BLaER1 treated with 17β-estradiol and CSF1 and Interleukin-3, amounts not matched to agents 10 nM and 100 nM (cell line): ENCODE measurements around the gene DMWD.

ENCODE experiments used
- H3K27ac ChIP-seq, 11 experiments: shearing (Covaris generic); formaldehyde crosslinking; 2 replicates each; pipeline ENCODE4 v1.8.1; 2022
- H3K27me3 ChIP-seq, 11 experiments: shearing (Covaris generic); formaldehyde crosslinking; 2 replicates each; pipeline ENCODE4 v1.8.1; 2022
- H3K36me3 ChIP-seq, 11 experiments: shearing (Covaris generic); formaldehyde crosslinking; 2 replicates each; pipeline ENCODE4 v1.8.1; 2022
- H3K4me1 ChIP-seq, 10 experiments: shearing (Covaris generic); formaldehyde crosslinking; 2 replicates each; pipeline ENCODE4 v1.8.1; 2022
- H3K4me2 ChIP-seq, 11 experiments: shearing (Covaris generic); formaldehyde crosslinking; 2 replicates each; pipeline ENCODE4 v1.8.1; 2022
- H3K4me3 ChIP-seq, 10 experiments: shearing (Covaris generic); formaldehyde crosslinking; 2 replicates each; pipeline ENCODE4 v1.8.1; 2022
- H3K9ac ChIP-seq, 11 experiments: shearing (Covaris generic); formaldehyde crosslinking; 2 replicates each; pipeline ENCODE4 v1.8.1; 2022
- H3K9me3 ChIP-seq, 11 experiments: shearing (Covaris generic); formaldehyde crosslinking; replicated peaks in 1 of 11; 2 replicates each; pipeline ENCODE4 v1.8.1; 2022
- H4K20me1 ChIP-seq, 11 experiments: shearing (Covaris generic); formaldehyde crosslinking; 2 replicates each; pipeline ENCODE4 v1.8.1; 2022
- Cebpa-rat ChIP-seq, 11 experiments: shearing (Covaris generic); IDR thresholded peaks; 2 replicates each; pipeline ENCODE4 v1.8.1; 2022

Gene DMWD

DNA sequence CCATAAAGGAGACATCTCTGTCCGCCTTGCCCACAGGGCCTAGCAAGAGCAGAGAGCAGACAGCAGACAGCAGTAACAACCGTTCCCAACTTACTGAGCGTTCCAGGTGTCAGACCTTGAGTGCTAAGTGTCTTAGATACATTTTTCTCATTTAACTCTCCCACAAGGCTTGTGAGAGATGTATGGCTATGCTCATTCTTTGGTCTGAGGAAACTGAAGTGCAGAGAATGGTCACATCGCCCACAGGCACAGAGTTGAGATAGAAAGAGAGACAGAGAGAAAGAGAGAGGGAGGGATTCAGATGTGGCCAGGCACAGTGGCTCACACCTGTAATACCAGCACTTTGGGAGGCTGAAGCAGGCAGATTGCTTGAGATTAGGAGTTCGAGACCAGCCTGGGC is 45.1 kb downstream of the DMWD start:
- Histone ChIP-seq H3K4me2 (no peak overlapping the region), H3K4me3 (no peak overlapping the region), H4K20me1 (no peaks in the 10 kb centered on the region), H3K4me1 (no peaks in the 10 kb centered on the region), H3K36me3 (no peaks in the 10 kb centered on the region), H3K9me3 (no peaks in the 10 kb centered on the region), H3K27me3 (no peaks in the 10 kb centered on the region), H3K27ac (no peak overlapping the region), H3K9ac (no peak overlapping the region)
- no peak for TF ChIP-seq Cebpa-rat (IDR thresholded peaks at IDR 0.05)

DNA sequence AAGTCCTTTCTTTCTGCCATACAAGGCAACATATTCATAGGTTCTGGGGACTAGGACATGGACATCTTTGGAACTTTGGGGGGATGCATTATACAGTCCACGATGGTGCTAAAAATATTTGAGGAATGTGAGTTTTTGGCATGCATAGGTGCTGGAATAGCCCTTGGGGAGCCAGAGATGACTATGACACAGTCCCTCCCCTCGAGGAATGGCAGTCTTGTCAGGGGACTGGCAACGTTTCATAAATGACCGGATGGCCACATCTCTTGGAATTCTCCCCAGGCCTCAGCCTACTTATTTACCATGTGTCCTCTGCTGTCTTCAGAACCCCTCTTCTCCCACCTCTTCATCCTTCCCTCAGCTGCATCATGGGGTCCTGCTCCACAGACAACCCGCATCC is 45.8 kb downstream of the DMWD start:
- Histone ChIP-seq H3K4me1 (no peaks in the 10 kb centered on the region), H3K4me2 (no peak overlapping the region), H3K27ac (no peak overlapping the region), H3K4me3 (no peak overlapping the region), H4K20me1 (no peaks in the 10 kb centered on the region), H3K27me3 (no peaks in the 10 kb centered on the region), H3K9ac (no peak overlapping the region), H3K36me3 (no peaks in the 10 kb centered on the region), H3K9me3 (no peaks in the 10 kb centered on the region)
- TF ChIP-seq Cebpa-rat (IDR thresholded peaks at IDR 0.05): no peak

DNA sequence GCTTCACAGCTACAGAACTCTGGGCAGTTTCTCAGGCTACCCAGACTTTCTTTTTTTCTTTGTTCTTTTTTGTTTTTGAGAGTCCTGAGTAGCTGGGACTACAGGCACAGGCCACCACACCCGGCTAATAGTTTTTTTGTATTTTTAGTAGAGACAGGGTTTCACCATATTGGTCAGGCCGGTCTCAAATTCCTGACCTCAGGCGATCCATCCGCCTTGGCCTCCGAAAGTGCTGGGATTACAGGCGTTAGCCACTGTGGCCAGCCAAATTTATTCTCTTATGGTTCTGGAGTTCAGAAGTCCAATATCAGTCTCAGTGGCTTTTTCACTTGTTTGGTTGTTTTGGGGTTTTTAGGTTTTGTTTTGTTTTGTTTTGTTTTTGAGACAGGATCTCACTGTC is 47.0 kb downstream of the DMWD start:
- H3K36me3 ChIP-seq: no peaks in the 10 kb centered on the region
- H3K4me3 ChIP-seq: no peak overlapping the region
- H3K27me3 ChIP-seq: no peaks in the 10 kb centered on the region
- TF ChIP-seq Cebpa-rat (IDR thresholded peaks at IDR 0.05): no peak
- H4K20me1 ChIP-seq: no peaks in the 10 kb centered on the region
- H3K4me1 ChIP-seq: no peaks in the 10 kb centered on the region
- no peak overlapping the region for H3K27ac ChIP-seq
- H3K4me2 ChIP-seq: no peak overlapping the region
- no peaks in the 10 kb centered on the region for H3K9me3 ChIP-seq
- no peak overlapping the region for H3K9ac ChIP-seq

DNA sequence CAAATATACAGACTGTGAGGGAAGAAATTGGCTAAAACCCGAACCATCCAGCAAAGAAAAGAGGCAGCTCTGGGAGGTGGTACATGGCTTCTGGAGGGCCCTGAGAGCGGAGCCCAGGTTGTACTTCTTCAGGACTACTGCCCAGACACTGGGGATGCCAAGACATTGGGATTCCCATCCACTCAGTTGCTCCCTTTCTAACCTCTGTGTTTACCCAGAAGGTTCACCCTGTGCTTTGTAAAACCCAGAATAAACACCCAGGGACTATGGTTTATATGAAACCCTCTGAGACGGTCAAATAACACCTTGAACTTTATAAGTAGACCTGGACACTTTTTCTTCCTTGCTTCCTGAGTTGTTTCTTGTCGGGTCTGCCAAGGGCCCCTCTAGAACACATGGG is 49.7 kb downstream of the DMWD start:
- H3K36me3 ChIP-seq: no peaks in the 10 kb centered on the region
- H3K4me2 ChIP-seq: no peak overlapping the region
- no peak overlapping the region for H3K27ac ChIP-seq
- H3K27me3 ChIP-seq: no peaks in the 10 kb centered on the region
- H4K20me1 ChIP-seq: no peaks in the 10 kb centered on the region
- H3K9ac ChIP-seq: no peak overlapping the region
- H3K9me3 ChIP-seq: no peaks in the 10 kb centered on the region
- no peak for TF ChIP-seq Cebpa-rat (IDR thresholded peaks at IDR 0.05)
- H3K4me1 ChIP-seq: peaks cover 0 to 10% (median 3%) of the 10 kb centered on the region in 10 experiments; a peak in 4 of 20 replicates
- H3K4me3 ChIP-seq: no peak overlapping the region

DNA sequence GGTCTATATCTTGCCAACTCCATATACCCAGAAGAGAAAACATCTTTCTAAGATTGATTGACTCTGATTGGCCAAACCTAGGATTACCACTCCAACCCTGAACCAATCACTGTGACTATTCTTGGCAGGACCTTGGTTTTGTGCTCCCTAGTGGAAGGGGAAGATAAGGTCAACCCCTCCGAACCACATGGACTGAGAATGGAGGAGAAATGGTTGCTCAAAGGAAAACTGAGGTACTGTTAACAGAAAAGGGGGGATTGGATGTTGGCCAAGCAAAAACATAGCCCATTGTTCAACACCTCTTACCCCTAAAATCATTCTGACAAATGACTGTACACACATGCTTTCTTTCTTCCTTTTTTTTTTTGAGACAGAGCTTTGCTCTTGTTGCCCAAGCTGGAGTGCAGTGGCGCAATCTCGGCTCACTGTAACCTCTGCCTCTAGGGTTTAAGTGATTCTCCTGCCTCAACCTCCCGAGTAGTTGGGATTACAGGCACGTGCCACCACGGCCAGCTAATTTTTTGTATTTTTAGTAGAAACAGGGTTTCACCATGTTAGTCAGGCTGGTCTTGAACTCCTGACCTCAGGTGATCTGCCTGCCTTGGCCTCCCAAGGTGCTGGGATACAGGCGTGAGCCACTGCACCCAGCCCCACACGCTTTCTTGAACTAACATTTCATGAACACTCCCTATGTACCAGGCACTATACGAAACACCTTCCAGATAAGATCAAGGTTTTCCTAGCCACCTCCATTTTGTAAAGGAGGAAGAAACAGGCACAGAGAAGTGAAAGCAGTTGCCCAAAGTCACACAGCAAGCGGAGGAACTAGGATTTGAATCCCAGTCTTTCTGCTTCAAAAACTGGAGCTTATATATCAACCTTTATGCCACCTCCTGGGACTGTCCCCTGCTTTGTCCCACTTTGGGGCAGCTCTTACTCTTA is 52.9 kb downstream of the DMWD start:
- Histone ChIP-seq H3K4me3 (no peak overlapping the region), H4K20me1 (no peaks in the 10 kb centered on the region), H3K4me2 (peak overlapping the region in 5 of 11 experiments; percentile 1 to 49 (median 17); a peak in 6 of 22 replicates), H3K27ac (peak overlapping the region in 1 of 11 experiments; percentile 36; a peak in 1 of 22 replicates), H3K36me3 (no peaks in the 10 kb centered on the region), H3K4me1 (peaks cover 0 to 10% (median 3%) of the 10 kb centered on the region in 10 experiments; a peak in 4 of 20 replicates), H3K9me3 (no peaks in the 10 kb centered on the region), H3K9ac (no peak overlapping the region), H3K27me3 (no peaks in the 10 kb centered on the region)
- TF ChIP-seq Cebpa-rat (IDR thresholded peaks at IDR 0.05): peak in 2 of 11 experiments; percentile 23 to 36; a peak in 1 of 22 replicates

DNA sequence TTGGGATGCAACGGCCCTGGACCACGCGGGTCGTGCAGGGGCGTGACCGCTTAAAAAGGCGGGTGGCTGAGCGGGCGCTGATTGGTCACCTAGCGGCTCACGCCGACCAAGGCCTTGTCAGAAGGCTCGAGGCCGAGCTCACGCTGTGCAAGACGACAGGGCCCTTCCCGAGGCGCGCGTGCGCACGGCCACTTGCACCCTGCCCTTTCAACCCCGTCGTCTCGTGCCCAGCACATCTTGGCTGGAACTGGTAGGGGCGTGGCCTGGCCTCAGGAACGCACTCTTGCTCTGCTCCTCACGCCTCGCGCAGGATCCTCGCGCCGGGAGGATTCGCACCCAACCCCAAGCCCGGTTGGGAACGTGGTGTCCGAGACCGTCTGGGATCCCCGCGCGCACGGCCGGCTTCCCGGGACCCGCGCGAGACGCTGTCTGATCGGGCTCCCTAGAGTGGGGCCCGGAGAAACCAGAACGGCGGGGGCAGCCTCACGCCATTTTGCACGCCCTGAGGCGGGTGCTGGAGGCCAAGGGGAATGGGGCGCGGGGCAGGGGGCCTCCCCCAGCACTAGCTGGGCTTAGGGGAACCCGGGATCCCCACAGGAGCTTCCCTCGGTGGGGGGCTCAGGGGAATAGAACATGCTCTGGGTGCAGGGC is 59.4 kb downstream of the DMWD start, which contains the start of gene MEIOSIN:
Gene MEIOSIN (plus strand): TSS at position 280 of the 651 bp plus-strand sequence. CDS start 1,938 bp downstream, outside the sequence.
- no peak within 1 kb of the TSS for H3K4me3 ChIP-seq

More for the DNA sequence above, 59.4 kb downstream of the DMWD start, which contains the start of gene MEIOSIN:
- Histone ChIP-seq H3K36me3 (no peaks in the 10 kb centered on the region), H3K4me2 (no peak within 1 kb of the TSS), H3K9me3 (no peaks in the 10 kb centered on the region), H4K20me1 (peaks cover 0 to 18% (median 8%) of the 10 kb centered on the region in 11 experiments; a peak in 11 of 22 replicates), H3K27ac (no peak within 1 kb of the TSS), H3K9ac (no peak within 1 kb of the TSS), H3K4me1 (peaks cover 17 to 25% (median 19%) of the 10 kb centered on the region in 10 experiments), H3K27me3 (no peaks in the 10 kb centered on the region)
- TF ChIP-seq Cebpa-rat (IDR thresholded peaks at IDR 0.05): no peak
